ENCODE data around the gene ROPN1L.

Gene ROPN1L

DNA sequence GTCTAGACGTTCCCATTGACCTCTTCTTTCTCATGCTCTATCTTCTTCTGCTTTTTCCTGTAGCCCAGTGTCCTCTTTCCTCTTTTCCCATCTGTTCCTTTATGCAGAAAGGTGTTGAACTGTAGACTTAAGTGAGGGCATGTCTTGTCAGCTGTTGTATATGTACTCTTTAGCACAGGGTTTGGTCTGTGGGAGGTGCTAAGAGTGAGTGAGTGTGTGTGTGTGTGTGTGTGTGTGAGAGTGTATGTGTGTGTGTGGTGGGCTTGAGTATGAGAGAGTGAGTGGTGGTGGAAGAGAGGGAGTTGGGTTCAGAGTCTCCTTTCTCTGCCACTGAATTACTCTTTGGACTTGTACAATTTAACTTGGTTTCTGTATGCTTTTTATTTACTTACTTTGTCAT, 10.3 kb upstream of the ROPN1L start:
- no peak for DNase-seq

DNA sequence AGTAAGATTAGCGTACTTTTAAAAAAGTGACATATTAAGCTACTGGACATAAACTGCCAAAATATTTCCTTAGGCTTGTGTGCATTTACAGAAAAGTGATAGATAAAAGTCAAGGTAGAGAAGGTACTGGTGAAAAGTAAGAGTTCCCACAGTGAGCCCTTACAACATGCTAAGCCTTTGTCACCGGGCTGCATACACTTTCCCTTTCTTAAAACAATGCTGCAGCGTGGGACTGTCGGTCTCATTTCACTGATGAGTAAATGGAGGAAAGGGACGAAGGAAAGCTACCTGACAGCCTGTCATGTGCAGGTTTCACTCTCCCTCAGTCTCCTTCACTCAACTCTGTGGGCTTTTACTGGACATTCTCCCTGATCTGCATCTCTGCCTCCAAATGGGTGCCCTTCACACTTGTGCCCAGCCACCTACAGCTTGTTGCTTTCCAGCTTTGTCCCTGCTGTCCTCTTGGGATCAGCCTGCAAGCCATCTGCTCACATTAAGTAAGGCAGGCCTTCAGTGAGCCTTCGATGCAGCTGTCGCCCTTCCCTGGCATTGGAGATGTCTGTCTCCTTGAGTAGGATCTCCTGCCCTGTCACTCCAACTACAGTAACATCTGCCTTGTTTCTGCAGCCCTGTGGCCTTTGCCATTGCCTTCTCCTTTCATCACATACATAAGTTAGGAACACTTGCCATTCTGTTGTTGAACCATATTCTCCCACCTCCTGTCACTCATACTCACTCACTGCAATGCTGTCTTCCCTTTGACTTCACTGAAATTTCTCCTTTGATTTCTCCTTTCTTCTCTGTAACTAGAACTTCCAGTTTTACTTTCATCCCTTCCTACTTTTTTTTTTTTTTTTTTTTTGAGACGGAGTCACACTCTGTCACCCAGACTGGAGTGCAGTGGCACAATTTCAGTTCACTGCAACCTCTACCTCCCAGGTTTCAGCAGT, 9.3 kb upstream of the ROPN1L start:
- DNase-seq, result peak; percentile 63

DNA sequence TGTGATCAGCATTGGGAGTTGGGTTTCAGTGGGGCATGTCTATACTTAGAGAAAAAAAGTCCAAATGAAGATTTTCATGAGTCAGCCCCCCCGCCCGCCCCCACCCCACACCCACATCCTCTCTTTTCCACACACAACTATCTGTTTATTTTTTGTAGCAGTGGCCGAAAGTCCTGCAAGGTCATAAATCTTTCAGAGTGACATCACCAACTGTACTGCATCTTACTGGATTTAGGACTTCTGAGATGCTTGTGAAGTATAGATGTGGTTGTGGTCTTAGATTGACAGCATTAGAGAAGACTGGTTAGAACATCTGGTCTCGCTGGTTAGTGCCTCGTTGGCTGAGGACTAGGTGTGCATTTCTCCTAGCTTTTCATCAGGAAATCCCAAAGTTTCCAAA, 7.3 kb upstream of the ROPN1L start:
- no peak for DNase-seq

DNA sequence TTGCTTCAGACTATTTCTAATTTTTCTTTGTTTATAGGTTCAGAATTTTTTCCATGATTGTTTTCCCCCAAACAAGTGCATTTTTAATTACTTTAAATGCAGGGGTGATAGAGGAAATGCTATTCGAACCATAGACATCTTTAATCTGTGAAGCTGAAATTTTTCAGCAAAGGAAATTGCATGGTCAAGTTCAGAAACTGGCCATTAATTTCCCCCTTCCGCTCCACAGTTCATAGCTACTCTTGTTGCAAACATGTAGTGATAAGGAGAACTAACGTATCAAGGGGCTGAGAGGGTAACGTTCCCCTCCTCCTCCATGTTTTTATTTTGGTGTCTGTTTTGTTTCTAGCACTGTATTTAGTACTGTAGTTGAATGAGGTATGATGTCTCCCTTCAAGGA, 3.4 kb upstream of the ROPN1L start:
- DNase-seq, result no peak

DNA sequence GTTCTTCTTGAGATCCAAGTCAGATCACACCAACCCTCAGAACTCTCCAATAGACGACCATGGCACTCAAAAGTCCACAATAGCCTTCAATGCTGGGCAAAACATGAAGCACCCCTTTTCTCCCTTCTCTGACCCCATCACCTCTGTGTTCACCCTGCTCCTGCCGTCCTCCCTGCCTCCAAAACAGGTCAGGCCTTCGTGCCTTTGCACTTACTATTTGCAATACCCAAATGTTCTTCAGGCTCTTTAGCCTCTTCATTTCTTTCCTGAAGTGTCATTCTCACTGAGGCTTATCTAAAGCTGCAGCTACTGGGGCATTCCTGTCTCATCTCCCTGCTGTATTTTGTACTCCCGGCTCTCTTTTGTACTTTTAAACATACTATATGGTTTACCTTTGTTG, 2.0 kb upstream of the ROPN1L start:
- DNase-seq, result no peak

DNA sequence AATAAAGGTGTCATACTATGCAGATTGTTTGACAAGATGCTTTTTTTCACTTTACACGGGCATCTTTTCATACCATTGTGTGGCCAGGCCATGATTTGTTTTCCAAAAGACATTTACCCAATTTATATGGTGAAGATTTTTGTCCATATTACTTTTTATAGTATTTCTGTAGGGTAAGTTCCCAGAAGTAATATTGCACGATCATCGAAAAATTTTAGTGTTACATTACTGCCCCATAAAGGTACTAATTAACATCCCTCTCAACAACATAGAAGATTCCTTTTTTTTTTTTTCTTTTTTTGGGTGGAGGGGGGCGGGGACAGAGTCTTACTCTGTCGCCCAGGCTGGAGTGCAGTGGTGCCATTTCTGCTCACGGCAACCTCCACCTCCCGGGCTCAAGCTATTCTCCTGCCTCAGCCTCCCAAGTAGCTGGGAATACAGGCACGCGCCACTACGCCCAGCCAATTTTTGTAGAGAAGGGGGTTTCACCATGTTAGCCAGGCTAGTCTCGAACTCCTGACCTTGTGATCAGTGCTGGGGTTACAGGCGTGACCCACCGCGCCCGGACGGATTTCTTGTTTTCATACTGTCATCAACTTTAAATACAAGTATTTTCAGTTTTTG, 1.2 kb upstream of the ROPN1L start:
- no peak for DNase-seq

DNA sequence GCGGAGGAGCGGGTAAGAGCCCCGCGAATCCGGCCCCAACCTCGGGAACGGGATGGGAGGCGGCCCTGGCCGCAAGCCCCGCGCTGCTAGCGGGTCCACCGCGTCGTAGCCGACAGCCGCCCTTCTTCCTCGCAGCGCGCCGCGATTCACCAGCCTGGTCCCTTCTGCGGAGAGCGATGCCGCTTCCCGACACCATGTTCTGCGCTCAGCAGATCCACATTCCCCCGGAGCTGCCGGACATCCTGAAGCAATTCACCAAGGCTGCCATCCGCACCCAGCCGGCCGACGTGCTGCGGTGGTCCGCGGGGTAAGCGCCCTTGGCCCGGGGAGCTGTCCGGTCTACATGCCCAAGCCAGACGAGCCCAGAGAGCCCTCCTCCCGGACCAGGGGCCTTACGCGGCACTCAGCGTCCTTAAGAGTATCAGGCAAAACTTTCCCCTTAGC, 335 bp downstream of the ROPN1L start:
- DNase-seq, result peak; percentile 51

DNA sequence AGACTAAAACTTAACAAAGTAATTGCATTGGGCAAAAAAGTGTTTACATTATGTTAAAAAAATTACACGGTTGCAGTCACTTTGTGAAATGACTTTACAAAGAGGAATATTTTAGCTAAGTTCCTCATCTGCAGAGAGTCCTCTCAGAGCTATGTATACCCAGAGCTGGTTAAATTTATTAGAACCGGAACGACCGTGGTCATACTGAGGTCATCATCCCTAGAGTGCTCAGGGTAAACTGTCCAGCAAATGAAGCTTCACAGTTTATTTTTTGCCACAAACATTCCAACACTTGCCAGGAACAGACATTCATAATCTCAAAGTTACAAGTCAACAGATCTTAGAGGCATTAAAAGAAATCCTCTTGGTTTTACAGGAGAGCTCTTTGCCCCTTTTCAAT, 897 bp downstream of the ROPN1L start:
- no peak for DNase-seq

DNA sequence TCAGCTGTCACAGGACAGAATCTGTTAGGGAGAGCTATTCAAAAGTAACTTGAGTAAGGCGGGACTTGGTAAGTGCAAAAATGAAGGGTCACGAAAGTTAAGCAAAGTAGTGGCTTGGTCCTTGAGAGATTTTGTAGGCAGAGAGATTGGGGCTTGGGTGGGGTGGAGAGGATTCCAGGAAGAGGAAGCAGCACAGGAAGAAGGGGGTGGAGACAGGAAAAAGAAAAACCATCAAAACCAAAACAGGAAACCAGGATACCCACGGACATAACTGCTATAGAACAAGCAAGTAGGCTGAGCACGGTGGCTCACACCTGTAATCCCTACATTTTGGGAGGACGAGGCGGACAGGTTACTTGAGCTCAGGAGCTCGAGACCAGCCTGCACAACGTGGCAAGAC, 3.7 kb downstream of the ROPN1L start:
- no peak for DNase-seq

DNA sequence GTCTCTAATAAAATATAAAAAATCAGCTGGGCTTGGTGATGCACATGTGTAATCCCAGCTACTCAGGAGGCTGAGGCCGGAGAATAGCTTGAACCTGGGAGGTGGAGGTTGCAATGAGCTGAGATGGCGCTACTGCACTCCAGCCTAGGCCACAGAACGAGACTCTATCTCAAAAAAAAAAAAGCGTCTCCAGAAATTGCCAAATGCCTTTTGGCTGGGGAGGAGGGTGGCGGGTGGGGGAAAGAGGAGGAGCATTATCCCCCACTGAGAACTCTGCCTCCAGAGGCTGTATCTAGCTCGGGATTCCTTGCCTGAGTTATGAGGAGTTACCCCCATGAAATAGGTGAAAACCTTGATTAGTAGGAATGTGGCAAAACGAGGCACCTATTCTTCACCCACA, 4.8 kb downstream of the ROPN1L start:
- no peak for DNase-seq

DNA sequence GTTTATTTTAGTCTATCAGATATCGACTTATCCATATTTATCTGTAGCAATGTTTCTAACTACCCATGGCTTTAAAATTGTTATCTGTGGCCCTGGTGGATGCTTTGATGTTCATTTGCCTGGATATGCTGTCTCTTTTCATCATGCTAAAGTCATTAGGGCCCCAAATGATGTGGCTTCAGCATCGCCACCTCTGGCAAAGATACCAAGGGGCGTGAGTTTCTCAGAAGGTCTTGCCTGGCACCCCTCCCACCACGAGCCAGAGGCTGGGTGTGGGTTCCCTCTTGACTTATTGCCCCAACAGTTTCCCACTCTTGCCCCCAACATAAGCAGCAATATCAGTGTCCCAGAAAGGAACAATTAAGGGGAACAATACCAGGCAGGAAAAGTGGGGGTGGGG, 5.4 kb downstream of the ROPN1L start:
- DNase-seq, result no peak

DNA sequence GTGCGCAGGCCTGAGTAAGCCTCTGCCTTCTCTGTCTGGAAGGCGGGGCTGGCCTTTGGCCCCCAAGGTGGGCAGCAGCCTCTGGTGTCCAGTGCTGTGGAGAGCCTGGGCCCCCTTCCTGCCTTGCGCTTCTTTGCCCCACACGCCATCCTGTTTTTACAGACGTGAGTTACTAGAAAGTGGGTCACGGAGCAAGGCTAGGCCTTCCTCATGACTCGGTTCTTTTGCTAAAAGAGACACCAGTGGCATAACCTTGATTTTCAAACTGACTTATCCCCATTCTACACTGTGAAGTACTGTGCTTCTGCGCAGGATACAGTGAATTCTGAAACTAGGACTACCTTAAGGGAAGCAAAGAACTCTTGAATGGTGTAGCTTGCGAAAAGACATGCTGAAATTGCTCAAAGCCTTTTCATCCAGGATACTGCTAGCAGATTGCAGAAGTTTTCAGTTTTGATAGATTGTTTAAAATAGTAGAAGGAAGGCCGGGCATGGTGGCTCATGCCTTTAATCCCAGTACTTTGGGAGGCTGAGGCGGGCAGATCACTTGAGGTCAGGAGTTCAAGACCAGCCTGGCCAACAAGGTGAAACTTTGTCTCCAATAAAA, 7.2 kb downstream of the ROPN1L start:
- no peak for DNase-seq

DNA sequence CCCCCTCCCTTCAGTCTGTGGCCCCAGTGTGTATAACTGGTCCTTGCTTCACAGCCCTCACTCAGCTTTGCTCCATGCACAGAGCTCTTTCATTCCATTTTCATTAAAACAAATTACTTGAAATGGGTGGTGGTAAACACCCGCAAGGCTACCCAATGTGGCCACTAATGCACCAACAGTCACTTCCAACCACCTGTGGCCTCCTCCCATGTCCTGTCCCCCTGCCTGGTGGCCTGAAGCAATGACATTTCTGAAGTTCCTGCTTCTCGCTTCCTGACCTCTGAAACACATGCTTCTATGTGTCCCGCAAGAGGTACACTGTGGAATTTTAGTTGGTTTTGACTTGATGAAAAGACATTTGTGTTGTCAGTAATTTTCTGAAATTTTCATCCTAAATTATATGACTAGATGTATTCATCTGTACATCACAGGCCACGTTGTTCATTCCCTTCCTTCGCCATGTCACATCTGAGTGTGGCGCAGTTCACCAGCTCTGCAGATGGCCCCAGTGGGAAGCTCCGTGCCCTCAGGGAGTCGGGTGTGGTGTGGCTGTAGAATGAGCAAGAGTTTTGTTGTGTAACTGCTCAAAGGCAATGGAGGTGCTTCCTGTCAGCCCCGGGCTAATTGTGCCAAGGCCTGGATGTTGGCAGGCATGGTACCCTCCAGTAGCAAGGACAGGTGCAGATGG, 9.6 kb downstream of the ROPN1L start:
- no peak for DNase-seq

DNA sequence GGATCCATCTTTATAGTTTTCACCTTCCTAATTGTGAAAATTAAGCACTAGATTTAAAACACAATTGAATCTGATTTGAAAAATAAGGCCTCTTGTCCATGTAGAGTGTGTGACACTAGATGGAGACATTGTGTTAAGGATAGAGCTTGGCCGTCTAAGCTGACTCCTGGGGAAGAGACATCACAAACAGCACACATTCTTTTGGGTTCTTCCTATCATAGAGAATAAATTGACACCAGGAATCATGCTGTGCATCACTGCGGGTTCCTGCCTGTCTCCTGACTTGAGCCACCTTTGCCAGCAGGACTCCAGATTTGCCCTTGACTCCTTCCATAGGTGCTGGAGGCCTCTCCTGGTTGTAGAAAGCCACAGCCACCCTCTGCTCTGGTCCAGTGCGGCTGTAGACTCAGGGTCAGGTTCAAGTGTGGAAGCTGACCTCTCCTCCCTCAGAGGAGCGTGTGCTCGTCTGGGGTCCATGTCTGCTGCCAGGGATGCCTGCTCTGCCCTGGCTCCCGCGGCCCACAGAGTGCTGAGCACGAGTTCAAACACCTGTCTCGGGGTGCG, 11.2 kb downstream of the ROPN1L start:
- DNase-seq, result peak; percentile 56

DNA sequence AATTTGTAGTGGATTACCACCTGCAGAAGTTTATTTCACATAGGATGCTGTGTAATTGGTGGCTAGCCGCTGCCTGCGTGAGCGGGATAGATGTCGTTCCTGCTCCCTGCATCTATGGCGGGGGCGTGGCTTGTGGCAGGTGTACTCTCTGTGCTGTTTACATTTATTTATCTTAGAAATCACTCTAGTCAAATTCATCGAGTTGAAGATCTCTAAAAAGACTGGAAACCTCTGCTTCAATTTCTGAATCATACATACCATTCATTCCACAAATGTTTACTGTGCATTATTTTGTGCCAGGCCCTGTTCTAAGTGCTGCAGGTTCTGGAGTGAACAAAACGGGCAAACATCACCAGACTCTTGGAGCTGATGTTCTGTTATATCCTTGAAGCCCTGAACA, 11.9 kb downstream of the ROPN1L start:
- DNase-seq, result no peak

DNA sequence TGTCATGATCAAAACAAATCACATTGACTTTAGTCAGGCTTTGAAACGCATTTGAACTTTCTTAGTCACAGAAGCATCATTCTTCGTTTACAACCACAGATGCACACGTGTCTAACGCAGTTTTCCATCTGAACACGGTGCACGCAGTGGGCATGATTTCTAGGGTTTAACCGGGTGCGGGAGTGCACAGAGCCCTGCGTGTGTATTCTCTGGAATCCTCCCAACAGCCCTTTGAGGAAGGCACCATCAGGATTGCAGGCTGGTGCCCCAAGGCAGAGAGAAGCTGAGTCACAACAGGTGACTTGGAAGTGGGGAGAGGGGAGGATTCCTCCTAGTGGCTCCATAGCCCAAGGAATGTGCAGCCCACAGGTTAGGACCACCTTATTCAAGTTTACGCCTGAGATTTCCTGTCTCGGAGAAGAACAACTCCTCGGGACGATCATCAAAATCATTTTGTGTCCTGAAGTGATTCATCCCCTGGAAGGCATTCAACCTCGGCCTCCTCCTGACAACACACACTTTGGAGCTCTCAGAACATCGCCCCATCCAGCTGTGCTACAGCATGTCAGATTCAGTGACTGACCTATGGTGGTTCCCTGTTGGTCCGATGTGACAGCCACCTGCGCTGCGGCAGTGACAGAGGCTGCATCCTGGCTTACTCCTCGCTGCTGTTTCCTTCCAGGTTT, 13.1 kb downstream of the ROPN1L start:
- DNase-seq, result no peak

DNA sequence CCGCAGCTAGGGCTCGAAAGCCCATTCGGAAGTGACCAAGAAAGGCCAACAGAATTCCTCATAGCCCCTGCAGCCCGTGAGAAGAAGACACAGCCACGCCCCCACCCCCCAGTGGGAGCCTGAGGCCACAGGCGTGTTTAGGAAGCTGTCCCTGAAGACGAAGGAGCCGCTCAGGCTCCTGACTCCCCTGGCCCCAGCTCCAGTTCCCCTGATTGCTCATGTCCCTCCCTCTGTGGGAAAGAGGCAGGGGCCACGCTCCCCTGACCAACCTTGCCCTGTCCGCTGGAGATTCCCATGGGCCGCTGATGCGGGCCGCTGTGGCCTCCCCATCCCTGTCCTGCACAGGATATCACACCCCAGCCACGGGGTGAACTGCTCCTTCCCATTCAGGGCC, 13.6 kb downstream of the ROPN1L start:
- DNase-seq, result no peak

DNA sequence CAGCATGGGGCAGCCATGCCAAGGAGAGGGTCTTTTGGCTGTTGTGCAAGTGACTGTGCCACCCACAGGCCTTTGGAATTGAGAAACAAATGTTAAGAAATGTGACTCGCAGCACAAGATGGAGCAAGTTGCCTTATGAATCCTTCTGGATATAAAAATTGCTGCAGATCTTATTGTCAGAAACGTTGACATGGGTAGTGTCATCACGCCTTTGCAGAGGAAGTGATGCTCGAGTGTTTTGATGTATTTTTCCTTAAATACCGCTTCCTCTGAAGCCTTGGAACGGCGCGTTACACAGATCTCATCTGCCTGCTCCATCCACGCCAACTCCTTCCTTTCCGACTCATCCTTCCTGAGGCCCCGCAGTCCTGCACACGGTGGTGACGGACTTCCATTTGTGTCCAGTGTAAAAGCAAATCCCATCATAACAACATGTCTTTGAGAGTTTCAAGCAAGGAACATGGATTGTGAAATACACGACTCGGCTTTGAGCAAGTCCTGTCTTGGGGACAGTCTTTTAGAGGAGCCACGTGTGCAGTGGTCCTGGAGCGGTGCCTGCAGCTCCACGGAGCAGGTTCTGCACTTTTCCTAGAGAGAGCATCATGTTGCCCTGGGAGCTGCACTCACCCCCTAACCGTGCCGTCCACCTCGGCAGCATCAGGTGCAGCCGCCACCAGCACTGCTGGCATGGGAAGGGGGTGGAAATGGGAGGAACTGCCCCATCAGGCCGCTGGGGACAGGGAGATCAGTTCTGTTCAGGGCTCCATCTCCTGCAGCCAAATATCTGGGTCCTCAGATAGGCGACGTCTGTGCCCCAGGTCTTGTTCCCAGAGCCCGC, 15.1 kb downstream of the ROPN1L start:
- DNase-seq, result no peak

DNA sequence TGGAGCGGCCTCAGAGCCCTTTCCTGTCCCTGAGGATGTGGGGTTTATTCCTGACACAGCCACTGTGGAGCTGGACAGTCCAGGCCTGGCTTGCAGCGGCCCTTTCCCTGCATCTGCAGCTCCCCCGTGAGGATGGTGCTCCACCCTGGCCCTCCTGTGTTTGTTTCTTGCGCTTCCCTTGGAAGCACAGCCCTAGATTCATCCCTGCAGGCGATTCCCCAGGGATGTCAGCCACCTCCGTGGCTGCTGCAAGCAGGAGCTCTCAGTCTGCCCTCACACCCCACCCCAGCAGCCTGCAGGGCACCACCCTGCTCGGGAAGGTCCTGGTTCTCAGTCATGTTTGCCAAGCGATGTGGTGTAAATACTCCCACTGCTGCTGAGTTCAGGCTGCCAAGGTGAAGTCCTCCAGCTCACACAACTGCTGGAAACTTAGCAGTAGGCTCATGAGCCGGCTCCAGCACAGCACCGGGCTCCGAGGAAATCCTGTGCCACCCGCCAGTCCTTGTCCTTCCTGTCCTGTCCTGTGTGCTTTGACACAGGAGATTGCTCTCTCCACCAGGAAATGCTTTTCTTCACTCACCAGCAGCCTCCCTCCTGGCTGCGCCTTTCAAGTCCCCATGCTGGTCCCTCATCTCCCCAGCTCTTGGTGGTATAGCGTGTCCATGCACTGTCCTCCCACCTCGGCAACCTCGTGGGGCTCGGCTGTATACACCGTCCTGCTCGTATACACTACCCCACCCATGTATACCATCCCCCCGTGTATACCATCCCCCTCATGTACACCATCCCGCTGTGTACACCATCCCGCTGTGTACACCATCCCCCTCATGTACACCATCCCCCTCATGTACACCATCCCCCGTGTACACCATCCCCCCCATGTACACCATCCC, 16.2 kb downstream of the ROPN1L start:
- peak; percentile 69 for DNase-seq
